Trophoblast cell (in vitro differentiated cells and primary cell): ENCODE data around the gene PARVA.

ENCODE experiments used
- DNase-seq, 2 donors: peaks; one replicate each; pipeline ENCODE4 v3.0.0-alpha.2; 2016
- H2AFZ ChIP-seq: 2 replicates; pipeline ENCODE4 v1.6.1; 2013; ENCODE audit warnings: low read length, moderate library complexity, mild to moderate bottlenecking; ENCODE audit not compliant: insufficient read depth, poor library complexity
- H2AK5ac ChIP-seq: 2 replicates; pipeline ENCODE4 v1.6.1; 2013; ENCODE audit warnings: mild to moderate bottlenecking, low read length
- H2BK120ac ChIP-seq: 2 replicates; pipeline ENCODE4 v1.6.1; 2013; ENCODE audit warnings: low read length, mild to moderate bottlenecking, moderate library complexity; ENCODE audit not compliant: insufficient read depth, poor library complexity
- H2BK12ac ChIP-seq: 2 replicates; pipeline ENCODE4 v1.6.1; 2013; ENCODE audit warnings: mild to moderate bottlenecking, low read length, moderate library complexity
- H2BK5ac ChIP-seq: 2 replicates; pipeline ENCODE4 v1.6.1; 2013; ENCODE audit warnings: low read length, low read depth, moderate library complexity, mild to moderate bottlenecking; ENCODE audit not compliant: poor library complexity
- H3K14ac ChIP-seq: 2 replicates; pipeline ENCODE4 v1.6.1; 2013; ENCODE audit warnings: mild to moderate bottlenecking, low read length
- H3K18ac ChIP-seq: 2 replicates; pipeline ENCODE4 v1.6.1; 2013; ENCODE audit warnings: mild to moderate bottlenecking, low read length
- H3K23ac ChIP-seq: 2 replicates; pipeline ENCODE4 v1.6.1; 2013; ENCODE audit warnings: low read length
- H3K27ac ChIP-seq: 2 replicates; pipeline ENCODE4 v1.5.1; 2013; ENCODE audit warnings: low read depth, mild to moderate bottlenecking, inconsistent platforms, low read length, moderate library complexity
- H3K27me3 ChIP-seq: 2 replicates; pipeline ENCODE4 v1.6.1; 2013; ENCODE audit warnings: inconsistent platforms, mild to moderate bottlenecking, low read length, moderate library complexity; ENCODE audit not compliant: insufficient read depth
- H3K36me3 ChIP-seq, 2 experiments: 1 replicate in 1 of 2; 2 replicates in 1 of 2; pipeline ENCODE4 v1.6.1; 2013; ENCODE audit warnings: low read length in 2 of 2, mild to moderate bottlenecking in 2 of 2, moderate library complexity in 1 of 2; ENCODE audit not compliant: insufficient read depth in 2 of 2, control insufficient read depth in 1 of 2
- H3K4ac ChIP-seq: 2 replicates; pipeline ENCODE4 v1.6.1; 2013; ENCODE audit warnings: low read depth, mild to moderate bottlenecking, low read length, moderate library complexity
- H3K4me1 ChIP-seq, 2 experiments: 1 replicate in 1 of 2; 2 replicates in 1 of 2; pipeline ENCODE4 v1.6.1; 2013; ENCODE audit warnings: low read length in 2 of 2, mild to moderate bottlenecking in 2 of 2, moderate library complexity in 1 of 2; ENCODE audit not compliant: insufficient read depth in 2 of 2, control insufficient read depth in 1 of 2
- H3K4me2 ChIP-seq: 2 replicates; pipeline ENCODE4 v1.6.1; 2013; ENCODE audit warnings: inconsistent platforms, mild to moderate bottlenecking, low read length, moderate library complexity
- H3K4me3 ChIP-seq: 2 replicates; pipeline ENCODE4 v1.5.1; 2013; ENCODE audit warnings: mild to moderate bottlenecking, low read depth, low read length, inconsistent platforms
- H3K79me1 ChIP-seq: one replicate; pipeline ENCODE4 v1.6.1; 2013; ENCODE audit warnings: low read length
- H3K79me2 ChIP-seq: 2 replicates; pipeline ENCODE4 v1.6.1; 2013; ENCODE audit warnings: low read length, mild to moderate bottlenecking; ENCODE audit not compliant: control insufficient read depth, insufficient read depth, poor library complexity
- H3K9ac ChIP-seq: 2 replicates; pipeline ENCODE4 v1.6.1; 2013; ENCODE audit warnings: mild to moderate bottlenecking, low read length
- H3K9me3 ChIP-seq: 2 replicates; pipeline ENCODE4 v1.6.1; 2013; ENCODE audit warnings: low read depth, mild to moderate bottlenecking, control low read depth, inconsistent platforms, low read length; ENCODE audit not compliant: insufficient read depth
- H4K12ac ChIP-seq: 2 replicates; pipeline ENCODE4 v1.6.1; 2013; ENCODE audit warnings: low read depth, mild to moderate bottlenecking, low read length, moderate library complexity
- H4K8ac ChIP-seq: 2 replicates; pipeline ENCODE4 v1.6.1; 2013; ENCODE audit warnings: low read depth, mild to moderate bottlenecking, low read length, moderate library complexity
- H4K91ac ChIP-seq: one replicate; pipeline ENCODE4 v1.6.1; 2013; ENCODE audit warnings: low read depth, mild to moderate bottlenecking, low read length, moderate library complexity
- WGBS: extraction: QIAGEN DNeasy Blood & Tissue Kit; methylation state at CpG from one replicate; pipeline ENCODE4 v1.1.7; 2013; ENCODE audit warnings: missing lambda C conversion rate; ENCODE audit not compliant: insufficient read length, insufficient coverage; ENCODE audit errors: extremely low coverage; 5-methylcytosine and 5-hydroxymethylcytosine counted together

Gene PARVA

GRCh38 chr11:12569499-12570425 lies 192.4 kb downstream of the PARVA start:
- Histone ChIP-seq H4K91ac (peak overlapping the region; percentile 22), H3K79me1 (peaks cover 15% of the 10 kb centered on the region), H3K14ac (no peak overlapping the region), H2BK12ac (peak overlapping the region; percentile 93), H3K27me3 (no peaks in the 10 kb centered on the region), H3K79me2 (no peaks in the 10 kb centered on the region), H2AFZ (no peak overlapping the region), H3K4ac (no peak overlapping the region), H4K8ac (no peak overlapping the region), H3K18ac (no peak overlapping the region), H3K9me3 (peaks cover 3% of the 10 kb centered on the region), H2BK5ac (peak overlapping the region; percentile 60), H4K12ac (no peak overlapping the region), H3K9ac (no peak overlapping the region), H2BK120ac (peak overlapping the region; percentile 39), H2AK5ac (no peak overlapping the region), H3K4me1 (peaks cover 0 to 3% of the 10 kb centered on the region in 2 experiments), H3K27ac (peak overlapping the region; percentile 14), H3K23ac (no peak overlapping the region), H3K36me3 (no peaks in the 10 kb centered on the region), H3K4me3 (no peak overlapping the region), H3K4me2 (no peak overlapping the region)
- no CpG with 5 or more reads among the region's 1 CpG for WGBS
- peak; percentile 61 to 80 for DNase-seq

GRCh38 chr11:12573707-12574485 lies 196.5 kb downstream of the PARVA start:
- Histone ChIP-seq H3K9me3 (no peaks in the 10 kb centered on the region), H4K12ac (no peak overlapping the region), H3K79me2 (no peaks in the 10 kb centered on the region), H3K4me1 (peaks cover 0 to 5% of the 10 kb centered on the region in 2 experiments), H3K27ac (peak overlapping the region; percentile 95), H3K36me3 (no peaks in the 10 kb centered on the region), H3K27me3 (no peaks in the 10 kb centered on the region), H3K79me1 (peaks cover 27% of the 10 kb centered on the region), H3K23ac (no peak overlapping the region), H3K14ac (peak overlapping the region; percentile 53), H4K91ac (peak overlapping the region; percentile 59), H3K4me2 (peak overlapping the region; percentile 1), H2AK5ac (peak overlapping the region; percentile 57), H3K9ac (no peak overlapping the region), H2BK5ac (peak overlapping the region; percentile 93), H2AFZ (no peak overlapping the region), H3K18ac (peak overlapping the region; percentile 14), H2BK12ac (peak overlapping the region; percentile 75), H4K8ac (peak overlapping the region; percentile 54), H2BK120ac (peak overlapping the region; percentile 74), H3K4me3 (no peak overlapping the region), H3K4ac (no peak overlapping the region)
- peak; percentile 68 to 91 for DNase-seq
- WGBS, result no CpG with 5 or more reads among the region's 1 CpG

- Histone ChIP-seq H3K4me3 (no peak overlapping the region), H3K9me3 (no peaks in the 10 kb centered on the region), H3K4ac (peak overlapping the region; percentile 41), H3K27me3 (no peaks in the 10 kb centered on the region), H2AFZ (no peak overlapping the region), H4K12ac (no peak overlapping the region), H4K8ac (peak overlapping the region; percentile 60), H3K23ac (no peak overlapping the region), H4K91ac (peak overlapping the region; percentile 52), H3K18ac (no peak overlapping the region), H3K27ac (peak overlapping the region; percentile 74), H3K36me3 (no peaks in the 10 kb centered on the region), H2BK120ac (peak overlapping the region; percentile 74), H3K14ac (peak overlapping the region; percentile 70), H3K79me2 (no peaks in the 10 kb centered on the region), H2AK5ac (no peak overlapping the region), H3K4me2 (no peak overlapping the region), H2BK5ac (peak overlapping the region; percentile 77), H3K9ac (no peak overlapping the region), H2BK12ac (peak overlapping the region; percentile 16), H3K4me1 (peaks cover 0 to 6% of the 10 kb centered on the region in 2 experiments), H3K79me1 (peaks cover 26% of the 10 kb centered on the region)
- peak in 1 of 2 donors; percentile 29 for DNase-seq
- no CpG with 5 or more reads among the region's 6 CpGs for WGBS
These were observed 200.6 kb downstream of the PARVA start for GRCh38 chr11:12577725-12578644.

- no CpG with 5 or more reads among the region's 3 CpGs for WGBS
- Histone ChIP-seq H4K8ac (no peak overlapping the region), H2BK12ac (no peak overlapping the region), H3K4me1 (peaks cover 0 to 4% of the 10 kb centered on the region in 2 experiments), H3K23ac (no peak overlapping the region), H3K9ac (no peak overlapping the region), H3K79me1 (peaks cover 14% of the 10 kb centered on the region), H2BK5ac (no peak overlapping the region), H4K91ac (no peak overlapping the region), H3K4me3 (no peak overlapping the region), H3K27me3 (no peaks in the 10 kb centered on the region), H3K36me3 (no peaks in the 10 kb centered on the region), H3K4ac (no peak overlapping the region), H2AFZ (no peak overlapping the region), H3K4me2 (no peak overlapping the region), H2BK120ac (no peak overlapping the region), H3K9me3 (no peaks in the 10 kb centered on the region), H4K12ac (no peak overlapping the region), H3K14ac (no peak overlapping the region), H3K79me2 (no peaks in the 10 kb centered on the region), H3K18ac (no peak overlapping the region), H2AK5ac (no peak overlapping the region), H3K27ac (peak overlapping the region; percentile 50)
- DNase-seq, result no peak
These were observed 204.0 kb downstream of the PARVA start for GRCh38 chr11:12581416-12581815.
